ENCODE measurements around the gene SRPK3.
"Not testable (repeated sequence)": the region's sequence is repeated elsewhere in the genome, so short reads cannot be mapped to it uniquely, and the experiment has no call there.

The SRPK3 gene

GRCh38 chrX:153780678-153781427 is at the start of gene SRPK3:
Gene SRPK3 (plus strand): TSS chrX:153781041. CDS start chrX:153781087, 46 bp downstream.
- peak in 1 of 2 experiments; percentile 28 for DNase-seq

GRCh38 chrX:153731117-153731844 is 49.6 kb upstream of the SRPK3 start:
- no peak for DNase-seq

GRCh38 chrX:153731845-153732215 is 49.0 kb upstream of the SRPK3 start:
- DNase-seq, result no peak

GRCh38 chrX:153732401-153732800 is 48.4 kb upstream of the SRPK3 start:
- DNase-seq, result no peak

GRCh38 chrX:153733651-153734240 is 47.1 kb upstream of the SRPK3 start:
- DNase-seq, result no peak

GRCh38 chrX:153734871-153735270 is 46.0 kb upstream of the SRPK3 start:
- DNase-seq, result no peak

- no peak for DNase-seq
Measured at GRCh38 chrX:153735274-153735673, 45.6 kb upstream of the SRPK3 start.

GRCh38 chrX:153736071-153736820 is 44.6 kb upstream of the SRPK3 start:
- DNase-seq, result no peak

- no peak for DNase-seq
Measured at GRCh38 chrX:153736871-153737441, 43.9 kb upstream of the SRPK3 start.

GRCh38 chrX:153738056-153738605 is 42.7 kb upstream of the SRPK3 start:
- DNase-seq, result no peak

- DNase-seq, result no peak
Measured at GRCh38 chrX:153739754-153740486, 40.9 kb upstream of the SRPK3 start.

- no peak for DNase-seq
Measured at GRCh38 chrX:153740631-153741222, 40.1 kb upstream of the SRPK3 start.

GRCh38 chrX:153741446-153741845 is 39.4 kb upstream of the SRPK3 start:
- DNase-seq, result no peak

GRCh38 chrX:153742111-153742510 is 38.7 kb upstream of the SRPK3 start:
- not testable (repeated sequence) for DNase-seq

GRCh38 chrX:153742796-153743467 is 37.9 kb upstream of the SRPK3 start:
- DNase-seq, result not testable (repeated sequence)

GRCh38 chrX:153743468-153744209 is 37.2 kb upstream of the SRPK3 start:
- DNase-seq, result peak; percentile 48 to 62

GRCh38 chrX:153744210-153745066 is 36.4 kb upstream of the SRPK3 start:
- DNase-seq, result peak in 1 of 2 experiments; percentile 7

GRCh38 chrX:153745067-153745433 is 35.8 kb upstream of the SRPK3 start:
- not testable (repeated sequence) for DNase-seq

GRCh38 chrX:153746359-153746758 is 34.5 kb upstream of the SRPK3 start:
- DNase-seq, result no peak
